Breast epithelium (tissue), 4 donors: ENCODE measurements around the gene MPPED2. TPM values are rescaled to one million over a fixed set of nuclear protein-coding genes. Genes with fewer than 3 reads are reported as not detected.
A peak's percentile ranks its signal among the peaks of the same experiment; 100 is the strongest.

Experiments
- DNase-seq, 2 donors: peaks; one replicate each; pipeline ENCODE4 v3.0.0-alpha.2; 2019; ENCODE audit warnings: low spot score in 2 of 2
- H3K27ac ChIP-seq, 2 donors: fragments of 200-600 bp; sonication (generic) in 1 of 2; one replicate each; pipeline ENCODE4 v1.5.1; 2016 to 2019; ENCODE audit warnings: mild to moderate bottlenecking in 1 of 2
- H3K27me3 ChIP-seq, 2 donors: fragments of 200-600 bp; sonication (generic) in 1 of 2; one replicate each; pipeline versions ENCODE4 v1.5.1 to v1.6.0; 2017 to 2019; ENCODE audit warnings: control low read depth in 1 of 2, mild to moderate bottlenecking in 1 of 2
- H3K36me3 ChIP-seq: fragments of 200-600 bp; one replicate; pipeline ENCODE4 v1.5.1; 2019
- H3K4me1 ChIP-seq, 2 donors: fragments of 200-600 bp; sonication (generic); one replicate each; pipeline ENCODE4 v1.5.1; 2016 to 2019; ENCODE audit warnings: control low read depth in 1 of 2
- H3K4me3 ChIP-seq, 3 donors: fragments of 200-600 bp; sonication (generic); 1 replicate in 2 of 3; 2 replicates in 1 of 3; pipeline ENCODE4 v1.5.1; 2016 to 2019; ENCODE audit warnings: mild to moderate bottlenecking in 3 of 3, moderate library complexity in 2 of 3
- H3K9me3 ChIP-seq, 2 donors: fragments of 200-600 bp; sonication (generic) in 1 of 2; one replicate each; pipeline ENCODE4 v1.5.1; 2016 to 2019; ENCODE audit warnings: control low read depth in 1 of 2
- POLR2A ChIP-seq: fragments of 450-650 bp; IDR thresholded peaks from one replicate; pipeline ENCODE4 v1.6.1; 2016; ENCODE audit warnings: antibody characterized with exemption, mild to moderate bottlenecking, moderate library complexity
- POLR2AphosphoS5 ChIP-seq, 3 donors: sonication (generic); formaldehyde crosslinking; IDR thresholded peaks; one replicate each; pipeline ENCODE4 v1.6.1; 2017; ENCODE audit warnings: antibody characterized with exemption in 3 of 3
- intact Hi-C: fragments of 100-400 bp; cut with DNase I; formaldehyde crosslinking; loops from one replicate; pipeline ENCODE4 v1.15.1; 2023; ENCODE audit warnings: low total_unique reads
- total RNA-seq, 3 donors: library from RNA; depleted of rRNA; stranded (reverse); fragments of >200 nt; gene quantifications; one replicate each; pipeline ENCODE4 v1.1.0, GENCODE V29; 2016
- TF ChIP-seq, protein P1 (sequence below), 3 donors: fragments of 450-650 bp; IDR thresholded peaks; one replicate each; pipeline ENCODE4 v1.5.1; 2016 to 2017; ENCODE audit warnings: antibody characterized with exemption in 3 of 3, mild to moderate bottlenecking in 3 of 3, moderate library complexity in 3 of 3

The MPPED2 gene
- total RNA-seq, 3 donors from 2014 or later, result 8.5 to 22.7 (median 9.8) TPM

DNA sequence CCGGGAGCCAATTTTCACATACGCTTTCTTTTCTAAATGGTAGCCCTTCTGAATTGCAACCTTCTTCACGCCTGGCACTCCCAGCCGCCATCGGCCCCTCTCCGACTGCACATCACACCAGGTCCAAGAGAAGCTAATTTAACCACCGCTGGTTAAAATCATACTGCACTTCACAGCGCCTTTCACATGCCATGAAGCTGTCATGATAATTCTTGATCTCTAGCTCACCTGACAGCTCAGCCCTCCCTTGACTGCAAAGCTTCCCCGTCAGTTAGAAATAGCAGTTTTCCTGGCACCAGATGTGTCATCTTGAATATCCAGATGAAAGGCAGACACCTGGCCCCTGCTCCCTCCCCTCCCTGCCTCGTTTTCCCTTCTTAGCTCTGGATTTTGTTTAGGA is 161.8 kb downstream of the MPPED2 start:
- no peaks in the 10 kb centered on the region for H3K9me3 ChIP-seq
- intact Hi-C loops, result no loop called here
- no peaks in the 10 kb centered on the region for H3K27me3 ChIP-seq
- peaks cover 0 to 5% of the 10 kb centered on the region in 2 donors for H3K4me1 ChIP-seq
- no peak for DNase-seq
- H3K27ac ChIP-seq, result no peak overlapping the region
- H3K36me3 ChIP-seq, result no peaks in the 10 kb centered on the region
- no peak overlapping the region for H3K4me3 ChIP-seq
- TF ChIP-seq, protein P1, sequence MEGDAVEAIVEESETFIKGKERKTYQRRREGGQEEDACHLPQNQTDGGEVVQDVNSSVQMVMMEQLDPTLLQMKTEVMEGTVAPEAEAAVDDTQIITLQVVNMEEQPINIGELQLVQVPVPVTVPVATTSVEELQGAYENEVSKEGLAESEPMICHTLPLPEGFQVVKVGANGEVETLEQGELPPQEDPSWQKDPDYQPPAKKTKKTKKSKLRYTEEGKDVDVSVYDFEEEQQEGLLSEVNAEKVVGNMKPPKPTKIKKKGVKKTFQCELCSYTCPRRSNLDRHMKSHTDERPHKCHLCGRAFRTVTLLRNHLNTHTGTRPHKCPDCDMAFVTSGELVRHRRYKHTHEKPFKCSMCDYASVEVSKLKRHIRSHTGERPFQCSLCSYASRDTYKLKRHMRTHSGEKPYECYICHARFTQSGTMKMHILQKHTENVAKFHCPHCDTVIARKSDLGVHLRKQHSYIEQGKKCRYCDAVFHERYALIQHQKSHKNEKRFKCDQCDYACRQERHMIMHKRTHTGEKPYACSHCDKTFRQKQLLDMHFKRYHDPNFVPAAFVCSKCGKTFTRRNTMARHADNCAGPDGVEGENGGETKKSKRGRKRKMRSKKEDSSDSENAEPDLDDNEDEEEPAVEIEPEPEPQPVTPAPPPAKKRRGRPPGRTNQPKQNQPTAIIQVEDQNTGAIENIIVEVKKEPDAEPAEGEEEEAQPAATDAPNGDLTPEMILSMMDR (IDR thresholded peaks at IDR 0.05), result no peak
- TF ChIP-seq POLR2A (no peak), POLR2AphosphoS5 (IDR thresholded peaks at IDR 0.05) (no peak)

DNA sequence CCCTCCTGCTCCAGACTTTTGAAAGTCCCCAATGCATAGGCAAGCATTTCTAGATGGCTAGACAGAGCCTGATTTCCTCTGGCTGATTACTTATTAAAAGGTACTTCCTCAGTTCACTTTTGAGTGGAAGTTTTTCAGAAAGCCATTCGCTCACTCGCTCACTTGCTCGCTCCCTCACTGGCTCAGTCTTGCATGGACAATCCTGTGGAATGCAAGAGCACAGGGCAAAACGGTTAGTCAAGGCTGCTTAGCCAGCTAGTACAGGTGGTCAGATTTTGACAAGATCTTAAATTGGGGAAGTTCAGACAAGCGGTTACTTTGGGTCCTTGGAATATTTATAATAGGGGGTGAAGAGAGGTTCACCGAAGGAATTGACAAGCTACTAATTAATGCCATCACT is 162.3 kb downstream of the MPPED2 start:
- peaks cover 0 to 5% of the 10 kb centered on the region in 2 donors for H3K4me1 ChIP-seq
- H3K36me3 ChIP-seq, result no peaks in the 10 kb centered on the region
- no peak for DNase-seq
- no peaks in the 10 kb centered on the region for H3K9me3 ChIP-seq
- no peak overlapping the region for H3K27ac ChIP-seq
- H3K27me3 ChIP-seq, result no peaks in the 10 kb centered on the region
- intact Hi-C loops, result no loop called here
- H3K4me3 ChIP-seq, result no peak overlapping the region
- no peak for TF ChIP-seq POLR2A
- no peak for TF ChIP-seq POLR2AphosphoS5 (IDR thresholded peaks at IDR 0.05)
- TF ChIP-seq, protein P1 (IDR thresholded peaks at IDR 0.05), result no peak

DNA sequence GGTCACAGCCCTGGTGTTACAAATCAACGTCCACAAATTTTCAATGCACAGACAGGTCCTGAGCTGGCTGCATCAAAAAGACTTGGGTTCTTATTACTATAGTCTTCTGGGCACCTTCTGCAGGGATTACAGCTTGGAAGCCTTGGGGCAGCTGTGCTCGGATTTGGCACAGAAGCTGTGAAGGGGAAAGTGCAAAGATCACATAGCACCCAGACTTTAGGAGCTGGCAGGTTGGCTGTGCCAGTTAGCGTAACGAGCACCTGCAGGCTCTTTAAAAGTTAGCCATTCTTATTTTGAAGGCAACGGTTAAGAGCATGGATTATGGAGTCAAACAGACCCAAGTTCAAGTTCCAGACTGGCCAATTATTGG is 162.9 kb downstream of the MPPED2 start:
- no peak for DNase-seq
- Histone ChIP-seq H3K27ac (no peak overlapping the region), H3K27me3 (no peaks in the 10 kb centered on the region), H3K4me1 (peaks cover 0 to 5% of the 10 kb centered on the region in 2 donors), H3K4me3 (no peak overlapping the region), H3K9me3 (no peaks in the 10 kb centered on the region), H3K36me3 (no peaks in the 10 kb centered on the region)
- TF ChIP-seq POLR2A, result no peak
- TF ChIP-seq, protein P1 (IDR thresholded peaks at IDR 0.05), result no peak
- TF ChIP-seq POLR2AphosphoS5 (IDR thresholded peaks at IDR 0.05), result no peak
- intact Hi-C loops, result no loop called here

DNA sequence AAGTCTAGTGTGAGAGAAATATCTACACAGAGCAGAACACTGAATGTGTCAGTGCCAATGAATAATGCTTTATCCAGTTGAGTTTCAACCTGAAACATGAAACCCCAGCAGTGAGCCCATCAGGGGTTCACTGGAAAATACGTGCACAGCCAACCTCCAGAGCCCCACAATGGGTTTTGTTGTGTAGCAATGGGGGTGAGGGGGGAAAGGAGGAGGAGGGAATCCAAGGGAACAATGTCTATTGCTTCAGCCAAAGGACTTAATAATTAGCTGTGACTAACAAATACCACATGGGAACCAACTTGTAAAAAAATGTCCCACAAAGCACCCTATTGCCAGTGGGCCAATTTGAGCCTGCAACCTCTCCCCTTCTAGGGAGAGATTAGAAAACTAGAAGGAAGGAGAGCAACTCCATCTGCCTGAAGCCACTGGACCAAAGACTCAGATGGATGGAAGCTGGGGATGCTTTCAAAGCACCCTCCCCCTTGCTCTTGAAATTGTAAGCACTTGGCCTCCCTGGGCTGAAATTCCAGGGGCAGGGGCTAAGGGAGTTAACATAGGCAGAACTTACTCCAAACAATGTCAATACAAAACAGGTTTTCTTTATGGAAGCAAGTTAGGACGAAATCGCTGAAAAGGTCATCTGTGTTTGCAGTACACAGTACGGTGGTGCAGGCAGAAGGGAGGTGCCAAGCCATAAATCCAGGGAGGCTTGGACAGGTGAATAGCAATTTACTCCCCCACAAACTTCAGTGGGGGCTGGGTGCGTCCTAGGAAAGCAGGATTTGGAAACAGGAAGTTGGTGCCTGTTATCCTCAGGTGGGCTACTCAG is 163.5 kb downstream of the MPPED2 start:
- no peaks in the 10 kb centered on the region for H3K9me3 ChIP-seq
- H3K27me3 ChIP-seq, result no peaks in the 10 kb centered on the region
- H3K4me1 ChIP-seq, result peaks cover 0 to 5% of the 10 kb centered on the region in 2 donors
- DNase-seq, result no peak
- H3K36me3 ChIP-seq, result no peaks in the 10 kb centered on the region
- peak overlapping the region in 1 of 2 donors; percentile 29 for H3K27ac ChIP-seq
- H3K4me3 ChIP-seq, result no peak overlapping the region
- TF ChIP-seq POLR2AphosphoS5 (IDR thresholded peaks at IDR 0.05) (no peak), POLR2A (no peak)
- TF ChIP-seq, protein P1 (IDR thresholded peaks at IDR 0.05), result no peak
- intact Hi-C loops, result no loop called here

DNA sequence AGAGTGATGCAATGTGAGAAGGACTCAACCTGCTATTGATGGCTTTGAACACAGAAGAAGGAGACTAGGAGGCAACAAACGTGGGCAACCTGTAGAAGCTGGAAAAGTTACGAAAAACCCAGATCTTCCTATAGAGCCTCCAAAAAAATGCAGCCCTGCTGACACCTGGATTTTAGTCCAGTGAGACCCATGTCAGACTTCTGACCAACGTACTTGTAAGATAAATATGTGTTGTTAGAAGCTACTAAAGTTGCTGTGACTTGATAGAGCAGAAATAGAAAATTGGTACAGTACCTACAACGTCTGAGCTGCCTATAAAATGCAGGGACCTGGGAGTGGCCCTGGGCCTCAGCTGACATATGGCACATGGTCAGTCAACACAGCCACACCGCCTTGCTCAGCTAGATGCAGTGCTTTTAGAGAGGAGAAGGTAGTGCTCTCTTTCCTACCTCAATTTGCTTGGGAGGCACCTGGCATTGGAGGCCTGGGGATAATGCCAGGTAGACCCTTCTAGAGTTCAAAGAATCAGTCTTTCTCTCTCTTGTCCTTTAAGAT is 165.8 kb downstream of the MPPED2 start:
- TF ChIP-seq POLR2A (no peak), POLR2AphosphoS5 (IDR thresholded peaks at IDR 0.05) (no peak)
- TF ChIP-seq, protein P1 (IDR thresholded peaks at IDR 0.05), result no peak

More for the DNA sequence above, 165.8 kb downstream of the MPPED2 start:
- H3K36me3 ChIP-seq, result no peaks in the 10 kb centered on the region
- no peaks in the 10 kb centered on the region for H3K9me3 ChIP-seq
- intact Hi-C loops, result no loop called here
- H3K4me1 ChIP-seq, result peaks cover 0 to 5% of the 10 kb centered on the region in 2 donors
- no peak overlapping the region for H3K27ac ChIP-seq
- H3K27me3 ChIP-seq, result no peaks in the 10 kb centered on the region
- no peak overlapping the region for H3K4me3 ChIP-seq
- DNase-seq, result no peak
